ENCODE data around the gene FGD5. TPM values are rescaled to one million over a fixed set of nuclear protein-coding genes. Genes with fewer than 3 reads are reported as not detected.

FGD5 gene
- total and polyA plus RNA-seq, 8 donors: 25.4 to 49.4 (median 41.7) TPM

- peaks cover 0 to 32% of the 10 kb centered on the region in 2 donors for H3K4me1 ChIP-seq
- H3K9me3 ChIP-seq: no peaks in the 10 kb centered on the region
- no peak overlapping the region for H3K4me3 ChIP-seq
- intact Hi-C loops (cut with DNase I): no loop called here
- ATAC-seq (no peak), DNase-seq (no peak)
- H3K36me3 ChIP-seq: peaks cover 0 to 10% of the 10 kb centered on the region in 2 donors
- no peak for TF ChIP-seq CTCF (IDR thresholded peaks at IDR 0.05)
- peaks cover 0 to 14% of the 10 kb centered on the region in 2 donors for H3K27me3 ChIP-seq
- H3K27ac ChIP-seq: peak overlapping the region in 1 of 2 donors; percentile 71
These were observed 5.9 kb downstream of the FGD5 start for GRCh38 chr3:14824646-14825045.

- intact Hi-C loops (cut with DNase I): no loop called here
- H3K27me3 ChIP-seq: peaks cover 0 to 19% of the 10 kb centered on the region in 2 donors
These were observed 7.3 kb downstream of the FGD5 start for GRCh38 chr3:14826069-14826468.

GRCh38 chr3:14827776-14828175, 9.0 kb downstream of the FGD5 start:
- no peaks in the 10 kb centered on the region for H3K36me3 ChIP-seq
- intact Hi-C loops (cut with DNase I): no loop called here
- H3K27me3 ChIP-seq: peaks cover 0 to 19% of the 10 kb centered on the region in 2 donors
- H3K9me3 ChIP-seq: no peaks in the 10 kb centered on the region
- ATAC-seq (no peak), DNase-seq (no peak)
- no peak for TF ChIP-seq CTCF (IDR thresholded peaks at IDR 0.05)
- no peak overlapping the region for H3K27ac ChIP-seq
- peaks cover 0 to 34% of the 10 kb centered on the region in 2 donors for H3K4me1 ChIP-seq
- no peak overlapping the region for H3K4me3 ChIP-seq

More at GRCh38 chr3:14826069-14826468, 7.3 kb downstream of the FGD5 start:
- Histone ChIP-seq H3K4me1 (peaks cover 0 to 33% of the 10 kb centered on the region in 2 donors), H3K4me3 (no peak overlapping the region), H3K27ac (no peak overlapping the region), H3K36me3 (no peaks in the 10 kb centered on the region), H3K9me3 (no peaks in the 10 kb centered on the region)
- no peak for ATAC-seq
- DNase-seq: no peak
- no peak for TF ChIP-seq CTCF (IDR thresholded peaks at IDR 0.05)

GRCh38 chr3:14829811-14830210, 11.0 kb downstream of the FGD5 start:
- H3K27me3 ChIP-seq: peaks cover 0 to 19% of the 10 kb centered on the region in 2 donors
- H3K9me3 ChIP-seq: no peaks in the 10 kb centered on the region
- no peaks in the 10 kb centered on the region for H3K36me3 ChIP-seq
- DNase-seq (no peak), ATAC-seq (no peak)
- H3K4me1 ChIP-seq: peaks cover 0 to 17% of the 10 kb centered on the region in 2 donors
- intact Hi-C loops (cut with DNase I): no loop called here
- H3K4me3 ChIP-seq: no peak overlapping the region
- TF ChIP-seq CTCF (IDR thresholded peaks at IDR 0.05): no peak
- H3K27ac ChIP-seq: no peak overlapping the region

GRCh38 chr3:14831916-14832450, 13.2 kb downstream of the FGD5 start:
- DNase-seq: no peak
- H3K27ac ChIP-seq: no peak overlapping the region
- no peaks in the 10 kb centered on the region for H3K9me3 ChIP-seq
- TF ChIP-seq CTCF (IDR thresholded peaks at IDR 0.05): no peak
- no peak for ATAC-seq
- peaks cover 3 to 24% of the 10 kb centered on the region in 2 donors for H3K4me1 ChIP-seq
- H3K36me3 ChIP-seq: no peaks in the 10 kb centered on the region
- H3K27me3 ChIP-seq: peaks cover 0 to 23% of the 10 kb centered on the region in 2 donors
- intact Hi-C loops (cut with DNase I): no loop called here
- H3K4me3 ChIP-seq: no peak overlapping the region
